HEK293 (cell line): ENCODE measurements around the gene SALL1.

Source experiments
- ZSCAN30 ChIP-seq: fragments of 450-650 bp; IDR thresholded peaks from 2 replicates; pipeline ENCODE4 v1.5.1; 2018; ENCODE audit warnings: missing biosample characterization, mild to moderate bottlenecking, missing genetic modification characterization, moderate library complexity
- TF ChIP-seq, protein P1 (sequence below): fragments of 450-650 bp; formaldehyde crosslinking; IDR thresholded peaks from 2 replicates; pipeline ENCODE4 v1.5.1; 2016; ENCODE audit warnings: missing biosample characterization, missing genetic modification characterization

DNA sequence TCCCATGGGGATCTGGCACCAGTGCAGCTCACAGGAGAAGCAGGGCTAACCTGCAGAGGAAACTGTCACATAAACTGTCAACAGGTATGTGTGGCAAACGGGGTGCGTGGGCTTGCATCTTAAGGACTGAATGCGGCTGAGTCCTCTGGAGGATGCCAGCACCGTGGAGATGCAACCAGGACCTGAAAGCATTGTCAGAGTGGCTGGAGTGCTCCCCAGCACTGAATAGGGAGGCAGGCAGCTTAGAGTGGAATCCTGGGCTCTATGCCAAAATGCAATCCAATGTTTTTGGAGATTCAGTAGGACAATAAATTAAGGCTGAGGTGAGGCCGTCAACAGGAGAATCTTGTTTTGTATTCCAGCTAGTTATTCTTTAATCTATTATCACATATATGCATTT, 21.3 kb upstream of the SALL1 start:
- TF ChIP-seq, protein P1, sequence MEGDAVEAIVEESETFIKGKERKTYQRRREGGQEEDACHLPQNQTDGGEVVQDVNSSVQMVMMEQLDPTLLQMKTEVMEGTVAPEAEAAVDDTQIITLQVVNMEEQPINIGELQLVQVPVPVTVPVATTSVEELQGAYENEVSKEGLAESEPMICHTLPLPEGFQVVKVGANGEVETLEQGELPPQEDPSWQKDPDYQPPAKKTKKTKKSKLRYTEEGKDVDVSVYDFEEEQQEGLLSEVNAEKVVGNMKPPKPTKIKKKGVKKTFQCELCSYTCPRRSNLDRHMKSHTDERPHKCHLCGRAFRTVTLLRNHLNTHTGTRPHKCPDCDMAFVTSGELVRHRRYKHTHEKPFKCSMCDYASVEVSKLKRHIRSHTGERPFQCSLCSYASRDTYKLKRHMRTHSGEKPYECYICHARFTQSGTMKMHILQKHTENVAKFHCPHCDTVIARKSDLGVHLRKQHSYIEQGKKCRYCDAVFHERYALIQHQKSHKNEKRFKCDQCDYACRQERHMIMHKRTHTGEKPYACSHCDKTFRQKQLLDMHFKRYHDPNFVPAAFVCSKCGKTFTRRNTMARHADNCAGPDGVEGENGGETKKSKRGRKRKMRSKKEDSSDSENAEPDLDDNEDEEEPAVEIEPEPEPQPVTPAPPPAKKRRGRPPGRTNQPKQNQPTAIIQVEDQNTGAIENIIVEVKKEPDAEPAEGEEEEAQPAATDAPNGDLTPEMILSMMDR: no peak
- no peak for TF ChIP-seq ZSCAN30 (tag by site-specific recombination)
